ENCODE measurements around the gene SFMBT2. TPM values are rescaled to one million over a fixed set of nuclear protein-coding genes. Genes with fewer than 3 reads are reported as not detected.

SFMBT2 gene
- total RNA-seq, 1 experiment from 2014 or later: 0.02 TPM

DNA sequence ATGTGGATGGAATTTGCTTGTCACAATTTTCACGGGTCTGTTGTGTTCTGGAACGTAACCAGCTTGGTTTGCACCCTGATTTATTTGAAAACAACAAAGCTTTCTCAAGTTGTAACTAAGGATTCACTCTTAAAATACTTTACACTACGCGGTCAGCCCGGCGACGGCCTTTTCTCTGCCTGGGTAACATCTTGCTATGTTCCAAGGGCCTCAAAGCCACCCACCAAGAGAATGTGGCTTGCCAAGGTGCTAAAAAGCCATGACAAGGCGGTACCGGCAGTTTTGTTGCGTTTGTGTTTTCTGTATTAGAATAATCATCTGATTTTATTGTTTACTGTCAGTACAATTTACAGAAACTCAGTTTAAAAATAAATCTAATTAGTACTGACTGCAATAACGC is 220.9 kb downstream of the SFMBT2 start:
- H3K36me3 ChIP-seq (ENCODE audit: control insufficient read depth in 1 of 2, insufficient read depth in 2 of 2, low read length in 2 of 2): no peaks in the 10 kb centered on the region
- no TSS peak for BruUV-seq (replicated peaks)
- H3K79me2 ChIP-seq (ENCODE audit: insufficient read depth, low read length): no peaks in the 10 kb centered on the region
- H3K4me2 ChIP-seq (ENCODE audit: low read length): no peak overlapping the region
- DNase-seq (ENCODE audit: low read depth, low spot score) (no peak), ATAC-seq (no peak)
- no peak overlapping the region for H3K4me3 ChIP-seq (replicated peaks in 1 of 2; ENCODE audit: low read depth in 1 of 2, low read length in 2 of 2)
- TF ChIP-seq POLR2A (IDR thresholded peaks at IDR 0.05; ENCODE audit: borderline replicate concordance, extremely low read depth, insufficient read depth, insufficient read length) (no peak), SP1 (IDR thresholded peaks at IDR 0.05; ENCODE audit: low read depth) (no peak), ZFX (IDR thresholded peaks at IDR 0.05) (no peak), SRF (IDR thresholded peaks at IDR 0.05; ENCODE audit: low read depth) (no peak), EZH2 (IDR thresholded peaks at IDR 0.05) (no peak), EGR1 (IDR thresholded peaks at IDR 0.05; ENCODE audit: low read depth) (no peak), ELF1 (IDR thresholded peaks at IDR 0.05; ENCODE audit: borderline replicate concordance, low read depth) (no peak), CEBPB (IDR thresholded peaks at IDR 0.05; ENCODE audit: low read depth) (no peak), POLR2AphosphoS5 (IDR thresholded peaks at IDR 0.05; ENCODE audit: low read depth, low read length) (no peak), TCF7L2 (IDR thresholded peaks at IDR 0.05; ENCODE audit: borderline replicate concordance, extremely low read depth, insufficient read depth, insufficient read length) (no peak), SIN3A (IDR thresholded peaks at IDR 0.05; ENCODE audit: low read depth) (no peak), ZNF274 (IDR thresholded peaks at IDR 0.05; ENCODE audit: low read depth, low read length) (no peak), CBX3 (IDR thresholded peaks at IDR 0.05; ENCODE audit: low read depth) (no peak), EZH2phosphoT487 (IDR thresholded peaks at IDR 0.05; ENCODE audit: borderline replicate concordance) (no peak), JUND (IDR thresholded peaks at IDR 0.05) (no peak), YY1 (IDR thresholded peaks at IDR 0.05; ENCODE audit: extremely low read depth, insufficient replicate concordance, low read depth, low read length) (no peak)
- TF ChIP-seq, protein P1, sequence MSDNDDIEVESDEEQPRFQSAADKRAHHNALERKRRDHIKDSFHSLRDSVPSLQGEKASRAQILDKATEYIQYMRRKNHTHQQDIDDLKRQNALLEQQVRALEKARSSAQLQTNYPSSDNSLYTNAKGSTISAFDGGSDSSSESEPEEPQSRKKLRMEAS (IDR thresholded peaks at IDR 0.05): no peak
- TF ChIP-seq, protein P2, sequence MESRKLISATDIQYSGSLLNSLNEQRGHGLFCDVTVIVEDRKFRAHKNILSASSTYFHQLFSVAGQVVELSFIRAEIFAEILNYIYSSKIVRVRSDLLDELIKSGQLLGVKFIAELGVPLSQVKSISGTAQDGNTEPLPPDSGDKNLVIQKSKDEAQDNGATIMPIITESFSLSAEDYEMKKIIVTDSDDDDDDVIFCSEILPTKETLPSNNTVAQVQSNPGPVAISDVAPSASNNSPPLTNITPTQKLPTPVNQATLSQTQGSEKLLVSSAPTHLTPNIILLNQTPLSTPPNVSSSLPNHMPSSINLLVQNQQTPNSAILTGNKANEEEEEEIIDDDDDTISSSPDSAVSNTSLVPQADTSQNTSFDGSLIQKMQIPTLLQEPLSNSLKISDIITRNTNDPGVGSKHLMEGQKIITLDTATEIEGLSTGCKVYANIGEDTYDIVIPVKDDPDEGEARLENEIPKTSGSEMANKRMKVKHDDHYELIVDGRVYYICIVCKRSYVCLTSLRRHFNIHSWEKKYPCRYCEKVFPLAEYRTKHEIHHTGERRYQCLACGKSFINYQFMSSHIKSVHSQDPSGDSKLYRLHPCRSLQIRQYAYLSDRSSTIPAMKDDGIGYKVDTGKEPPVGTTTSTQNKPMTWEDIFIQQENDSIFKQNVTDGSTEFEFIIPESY (IDR thresholded peaks at IDR 0.05; ENCODE audit: extremely low read depth, insufficient replicate concordance, low read length): no peak
- TF ChIP-seq, protein P3, sequence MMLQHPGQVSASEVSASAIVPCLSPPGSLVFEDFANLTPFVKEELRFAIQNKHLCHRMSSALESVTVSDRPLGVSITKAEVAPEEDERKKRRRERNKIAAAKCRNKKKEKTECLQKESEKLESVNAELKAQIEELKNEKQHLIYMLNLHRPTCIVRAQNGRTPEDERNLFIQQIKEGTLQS (IDR thresholded peaks at IDR 0.05): no peak
- TF ChIP-seq, protein P4, sequence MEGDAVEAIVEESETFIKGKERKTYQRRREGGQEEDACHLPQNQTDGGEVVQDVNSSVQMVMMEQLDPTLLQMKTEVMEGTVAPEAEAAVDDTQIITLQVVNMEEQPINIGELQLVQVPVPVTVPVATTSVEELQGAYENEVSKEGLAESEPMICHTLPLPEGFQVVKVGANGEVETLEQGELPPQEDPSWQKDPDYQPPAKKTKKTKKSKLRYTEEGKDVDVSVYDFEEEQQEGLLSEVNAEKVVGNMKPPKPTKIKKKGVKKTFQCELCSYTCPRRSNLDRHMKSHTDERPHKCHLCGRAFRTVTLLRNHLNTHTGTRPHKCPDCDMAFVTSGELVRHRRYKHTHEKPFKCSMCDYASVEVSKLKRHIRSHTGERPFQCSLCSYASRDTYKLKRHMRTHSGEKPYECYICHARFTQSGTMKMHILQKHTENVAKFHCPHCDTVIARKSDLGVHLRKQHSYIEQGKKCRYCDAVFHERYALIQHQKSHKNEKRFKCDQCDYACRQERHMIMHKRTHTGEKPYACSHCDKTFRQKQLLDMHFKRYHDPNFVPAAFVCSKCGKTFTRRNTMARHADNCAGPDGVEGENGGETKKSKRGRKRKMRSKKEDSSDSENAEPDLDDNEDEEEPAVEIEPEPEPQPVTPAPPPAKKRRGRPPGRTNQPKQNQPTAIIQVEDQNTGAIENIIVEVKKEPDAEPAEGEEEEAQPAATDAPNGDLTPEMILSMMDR (IDR thresholded peaks at IDR 0.05 in 2 of 3, conservative IDR thresholded peaks at IDR 0.05 in 1 of 3; ENCODE audit: borderline replicate concordance in 1 of 3, insufficient read depth in 1 of 3, low read depth in 2 of 3, low read length in 2 of 3): no peak
- RAD21 ChIA-PET (ENCODE audit: low non-redundant PET in 1 of 2, low total read pairs in 2 of 2, uncharacterized antibody in 2 of 2, unreplicated experiment in 2 of 2): no interaction called here
- no peaks in the 10 kb centered on the region for H3K9me3 ChIP-seq (ENCODE audit: control insufficient read depth in 1 of 2, insufficient read depth in 1 of 2, low read depth in 1 of 2, low read length in 2 of 2)
- no peak overlapping the region for H3K27ac ChIP-seq (ENCODE audit: low read depth, low read length)
- no peaks in the 10 kb centered on the region for H4K20me1 ChIP-seq (ENCODE audit: insufficient read depth)
- no peaks in the 10 kb centered on the region for H3K9me2 ChIP-seq (ENCODE audit: insufficient read depth)
- intact Hi-C loops (cut with micrococcal nuclease): no loop called here
- 0 out of 2 replicates have a peak, but pooled peaks cover 4% of the 10 kb centered on the region for H3K27me3 ChIP-seq (ENCODE audit: insufficient read depth, low read length)
- no peak overlapping the region for H3K9ac ChIP-seq (ENCODE audit: low read length)
- POLR2A ChIA-PET: no interaction called here
- CTCF ChIA-PET: no interaction called here
- no peak overlapping the region for H2AFZ ChIP-seq (ENCODE audit: low read depth, low read length, poor library complexity, severe bottlenecking)
- H3K4me1 ChIP-seq (ENCODE audit: control insufficient read depth in 1 of 2, insufficient read depth in 2 of 2, low read length in 2 of 2): no peaks in the 10 kb centered on the region

Data from HCT116 (cell line).